GM12873 (cell line): Measurements from ENCODE around the gene IRF4.

Experiments used
- TF ChIP-seq, protein P1 (sequence below): IDR thresholded peaks from 2 replicates; pipeline ENCODE4 v1.5.1; 2012; ENCODE audit warnings: low read depth, mild to moderate bottlenecking, moderate library complexity, low read length, control low read depth; ENCODE audit not compliant: insufficient read depth; ENCODE audit errors: missing control alignments

The IRF4 gene

DNA sequence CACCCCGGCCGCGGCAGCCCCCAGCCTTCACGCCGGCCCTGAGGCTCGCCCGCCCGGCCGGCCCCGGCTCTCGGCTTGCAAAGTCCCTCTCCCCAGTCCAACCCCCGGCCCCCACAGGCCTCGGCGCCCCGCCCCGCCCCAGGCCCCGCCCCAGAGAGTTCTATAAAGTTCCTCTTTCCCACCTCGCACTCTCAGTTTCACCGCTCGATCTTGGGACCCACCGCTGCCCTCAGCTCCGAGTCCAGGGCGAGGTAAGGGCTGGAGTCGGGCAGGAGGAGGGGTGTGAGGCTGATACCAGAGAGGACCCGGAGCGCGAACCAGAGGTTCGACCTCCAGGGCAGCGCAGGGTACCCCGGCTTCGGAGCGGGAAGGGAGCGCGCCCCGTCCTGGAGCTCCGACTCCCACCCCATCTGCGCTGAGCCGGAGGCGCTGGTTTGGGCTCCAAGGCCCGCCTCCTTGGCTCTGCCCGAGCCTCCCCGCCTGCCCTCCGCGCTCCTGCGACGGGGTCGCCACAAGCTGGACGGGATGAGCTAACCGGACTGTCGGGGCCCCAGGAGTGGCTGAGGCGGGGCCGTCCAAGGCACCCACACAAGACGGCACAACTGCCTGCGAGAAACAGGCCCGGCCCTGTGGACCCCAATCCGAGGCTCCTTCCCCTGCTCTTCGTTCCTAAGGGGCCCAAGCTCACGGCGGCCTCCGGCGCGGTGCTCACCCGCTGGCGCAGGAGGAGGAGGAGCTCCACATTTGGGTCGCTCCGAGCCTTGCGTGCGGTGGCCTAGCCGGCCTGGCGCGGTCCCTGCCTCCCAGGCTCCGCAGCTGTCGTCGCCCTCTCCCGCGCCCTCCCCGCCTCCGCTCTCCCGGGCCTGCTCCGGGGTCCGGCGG is at the start of gene IRF4:
TSS of gene IRF4 (plus strand) at position 194 of the 882 bp plus-strand sequence. CDS start 1,401 bp downstream, outside the sequence.
- TF ChIP-seq, protein P1, sequence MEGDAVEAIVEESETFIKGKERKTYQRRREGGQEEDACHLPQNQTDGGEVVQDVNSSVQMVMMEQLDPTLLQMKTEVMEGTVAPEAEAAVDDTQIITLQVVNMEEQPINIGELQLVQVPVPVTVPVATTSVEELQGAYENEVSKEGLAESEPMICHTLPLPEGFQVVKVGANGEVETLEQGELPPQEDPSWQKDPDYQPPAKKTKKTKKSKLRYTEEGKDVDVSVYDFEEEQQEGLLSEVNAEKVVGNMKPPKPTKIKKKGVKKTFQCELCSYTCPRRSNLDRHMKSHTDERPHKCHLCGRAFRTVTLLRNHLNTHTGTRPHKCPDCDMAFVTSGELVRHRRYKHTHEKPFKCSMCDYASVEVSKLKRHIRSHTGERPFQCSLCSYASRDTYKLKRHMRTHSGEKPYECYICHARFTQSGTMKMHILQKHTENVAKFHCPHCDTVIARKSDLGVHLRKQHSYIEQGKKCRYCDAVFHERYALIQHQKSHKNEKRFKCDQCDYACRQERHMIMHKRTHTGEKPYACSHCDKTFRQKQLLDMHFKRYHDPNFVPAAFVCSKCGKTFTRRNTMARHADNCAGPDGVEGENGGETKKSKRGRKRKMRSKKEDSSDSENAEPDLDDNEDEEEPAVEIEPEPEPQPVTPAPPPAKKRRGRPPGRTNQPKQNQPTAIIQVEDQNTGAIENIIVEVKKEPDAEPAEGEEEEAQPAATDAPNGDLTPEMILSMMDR: no peak

DNA sequence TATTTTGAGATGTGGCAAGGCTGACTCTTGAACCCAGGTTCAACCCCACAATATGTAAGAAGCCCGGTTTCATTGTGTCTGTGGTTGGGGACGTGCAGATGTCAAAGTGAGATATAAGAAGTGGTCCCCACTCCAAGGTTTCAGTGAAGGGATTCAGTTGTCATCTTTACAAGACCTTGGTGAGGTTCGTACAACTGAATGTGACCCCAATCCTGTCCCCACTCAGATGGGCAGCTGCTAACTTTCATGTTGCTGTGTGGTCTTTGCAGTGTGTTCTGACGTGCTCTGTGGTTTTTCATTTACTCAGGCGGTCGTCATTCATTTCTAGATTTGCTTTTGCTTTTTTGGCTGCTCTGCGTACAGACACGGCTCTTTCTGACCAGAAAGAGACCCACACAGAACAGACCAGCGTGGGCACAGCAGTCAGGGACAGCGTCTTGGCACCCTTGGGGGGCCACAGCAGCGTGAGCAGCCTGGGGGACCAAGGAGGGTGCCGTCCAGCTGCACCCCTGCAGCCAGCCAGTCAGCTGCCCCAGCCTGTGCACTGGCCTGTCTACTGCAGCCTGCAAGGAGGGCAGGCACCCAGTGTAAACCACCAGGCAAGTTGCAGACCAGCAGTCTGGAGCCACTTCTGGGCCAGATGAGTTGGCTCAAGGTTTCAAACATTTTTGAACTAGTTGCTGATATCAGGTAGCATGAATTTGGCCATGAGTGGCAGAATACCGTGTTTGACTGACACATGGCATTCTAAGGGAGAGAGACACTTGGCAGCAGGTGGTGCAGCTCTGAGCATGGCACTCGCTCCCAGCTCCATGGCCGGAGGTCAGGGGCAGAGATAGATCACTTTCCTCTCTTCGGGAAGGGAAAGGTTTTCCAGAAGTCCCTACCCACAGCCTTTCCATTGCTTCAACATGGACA is 49.4 kb upstream of the IRF4 start:
- TF ChIP-seq, protein P1: no peak

DNA sequence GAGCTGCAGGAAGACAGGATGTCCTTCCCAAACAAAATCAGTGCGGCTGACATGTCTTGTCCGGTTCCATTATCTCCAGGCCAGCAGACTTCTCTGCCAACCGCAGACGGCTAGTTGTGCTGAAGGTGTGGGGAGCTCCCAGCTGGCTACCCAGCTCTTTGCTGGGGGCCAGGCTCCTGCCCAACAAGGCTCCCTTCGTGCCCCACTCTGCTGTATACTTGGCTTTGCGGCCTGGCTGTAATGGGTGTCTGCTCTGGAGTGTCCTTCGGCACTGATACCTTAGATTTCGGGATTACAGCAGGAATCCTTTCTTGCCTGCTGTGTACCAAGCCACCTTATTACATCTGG is 48.7 kb upstream of the IRF4 start:
- TF ChIP-seq, protein P1: no peak

DNA sequence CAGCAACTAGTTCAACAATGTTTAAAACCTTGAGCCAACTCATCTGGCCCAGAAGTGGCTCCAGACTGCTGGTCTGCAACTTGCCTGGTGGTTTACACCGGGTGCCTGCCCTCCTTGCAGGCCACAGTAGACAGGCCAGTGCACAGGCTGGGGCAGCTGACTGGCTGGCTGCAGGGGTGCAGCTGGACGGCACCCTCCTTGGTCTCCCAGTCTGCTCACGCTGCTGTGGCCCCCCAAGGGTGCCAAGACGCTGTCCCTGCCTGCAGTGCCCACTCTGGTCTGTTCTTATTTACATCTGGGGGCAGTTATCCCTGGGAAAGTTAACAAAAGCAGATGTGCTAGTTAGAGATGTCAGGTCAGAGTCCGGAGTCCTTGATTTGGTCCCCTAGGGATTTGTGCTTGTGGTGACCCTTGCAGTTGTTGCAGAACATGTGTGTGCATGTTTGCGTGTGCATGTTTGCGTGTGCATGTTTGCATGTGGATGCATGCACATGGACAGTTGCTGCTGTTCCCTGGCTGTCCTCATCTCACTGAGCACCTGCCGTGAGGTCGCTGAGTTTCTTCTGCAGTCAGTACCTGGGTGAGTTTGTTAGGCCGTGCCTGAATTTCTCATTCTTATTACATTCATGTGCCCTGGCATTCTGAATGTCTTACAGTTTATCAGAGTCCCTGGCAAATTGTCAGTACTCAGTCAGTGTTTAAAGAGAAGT is 48.2 kb upstream of the IRF4 start:
- TF ChIP-seq, protein P1: no peak

DNA sequence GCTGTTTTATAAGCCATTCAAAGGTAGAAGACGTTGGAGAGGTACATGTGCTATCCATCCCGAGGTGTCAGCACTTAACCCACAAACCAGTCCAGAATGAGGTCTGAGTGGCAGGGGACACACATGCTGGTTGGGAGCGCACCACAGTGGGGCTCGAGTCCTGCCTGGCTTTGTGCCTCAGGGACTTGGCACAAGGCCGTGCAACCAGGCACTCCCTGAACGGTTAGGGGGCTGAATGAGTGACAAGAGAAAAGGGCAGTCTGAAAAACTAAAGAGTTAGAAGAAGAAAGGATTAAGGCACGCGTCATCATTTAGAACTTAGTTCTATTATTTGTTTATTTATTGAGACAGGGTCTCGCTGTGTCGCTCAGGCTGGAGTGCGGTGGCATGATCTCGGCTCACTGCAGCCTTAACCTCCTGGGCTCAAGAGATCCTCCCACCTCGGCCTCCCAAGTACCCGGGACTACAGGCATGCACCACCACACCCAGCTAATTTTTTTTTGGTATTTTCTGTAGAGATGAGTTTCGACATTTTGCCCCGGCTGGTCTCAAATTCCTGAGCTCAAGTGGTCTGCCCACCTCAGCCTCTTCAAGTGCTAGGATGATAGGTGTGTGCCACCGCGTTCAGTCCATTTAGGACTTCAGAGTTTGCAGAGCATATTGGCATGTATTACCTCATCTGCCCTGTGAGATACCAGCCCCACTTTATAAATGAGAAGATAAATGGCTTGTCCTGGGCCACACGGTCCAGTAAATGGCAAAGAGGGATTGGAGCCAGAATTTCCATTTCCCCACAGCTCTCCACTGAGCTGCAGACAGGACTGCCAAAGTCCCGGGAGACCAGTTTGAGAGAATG is 47.4 kb upstream of the IRF4 start:
- TF ChIP-seq, protein P1: no peak

DNA sequence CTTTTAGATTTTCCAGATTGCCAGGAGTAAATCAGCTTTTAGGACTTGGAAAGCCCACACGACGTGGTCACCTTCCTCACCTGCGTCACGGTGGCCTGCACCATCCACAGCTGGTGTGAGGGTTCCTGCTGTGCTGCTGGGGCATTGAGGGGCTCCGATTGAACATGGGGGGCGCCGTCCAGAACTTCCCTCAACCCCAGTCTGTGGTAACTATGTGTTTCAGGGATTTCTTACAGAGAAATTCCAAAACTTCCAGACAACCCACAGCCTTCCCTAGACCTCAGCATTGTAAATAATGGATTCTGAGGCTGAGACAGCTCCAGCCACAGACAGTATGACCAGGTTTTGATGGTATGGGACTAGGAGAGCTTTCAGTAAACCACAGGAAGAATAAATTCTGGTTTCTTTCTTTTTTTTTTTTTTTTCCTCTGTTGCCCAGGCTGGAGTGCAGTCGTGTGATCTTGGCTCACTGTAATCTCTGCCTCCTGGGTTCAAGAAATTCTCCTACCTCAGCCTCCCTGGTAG is 46.7 kb upstream of the IRF4 start:
- TF ChIP-seq, protein P1: no peak
